Subcutaneous adipose tissue (tissue), 4 donors: ENCODE measurements around the gene MAP3K10. TPM values are rescaled to one million over a fixed set of nuclear protein-coding genes. Genes with fewer than 3 reads are reported as not detected.

ENCODE experiments used
- CTCF ChIP-seq: fragments of 450-650 bp; IDR thresholded peaks from one replicate; pipeline ENCODE4 v1.5.1; 2016; ENCODE audit warnings: low read depth, mild to moderate bottlenecking, control low read depth, antibody characterized with exemption, moderate library complexity
- total RNA-seq, 4 donors: library from RNA; depleted of rRNA; stranded (reverse); fragments of >200 nt; gene quantifications; one replicate each; pipeline ENCODE4 v1.1.0, GENCODE V29; 2016

Gene MAP3K10
- total RNA-seq, 4 donors from 2014 or later = 1.5 to 13.9 (median 4.1) TPM

- TF ChIP-seq CTCF = no peak
These were observed 38.7 kb downstream of the MAP3K10 start for GRCh38 chr19:40229926-40230417.

GRCh38 chr19:40231057-40231456 lies 39.8 kb downstream of the MAP3K10 start:
- no peak for TF ChIP-seq CTCF

GRCh38 chr19:40231544-40232424 lies 40.6 kb downstream of the MAP3K10 start:
- no peak for TF ChIP-seq CTCF

GRCh38 chr19:40232479-40232878 lies 41.3 kb downstream of the MAP3K10 start:
- no peak for TF ChIP-seq CTCF

- no peak for TF ChIP-seq CTCF
These were observed 42.0 kb downstream of the MAP3K10 start for GRCh38 chr19:40232949-40233810.

GRCh38 chr19:40233811-40234389 lies 42.7 kb downstream of the MAP3K10 start:
- TF ChIP-seq CTCF = no peak
